Suprapubic skin (tissue), 4 donors: ENCODE data around the gene MFAP4. TPM values are rescaled to one million over a fixed set of nuclear protein-coding genes. Genes with fewer than 3 reads are reported as not detected.

ENCODE experiments used
- DNase-seq, 2 donors: peaks; one replicate each; pipeline ENCODE4 v3.0.0-alpha.2; 2019; ENCODE audit warnings: low spot score in 2 of 2
- H3K27ac ChIP-seq: fragments of 200-600 bp; sonication (generic); one replicate; pipeline ENCODE4 v1.5.1; 2019
- H3K27me3 ChIP-seq: fragments of 200-600 bp; sonication (generic); one replicate; pipeline ENCODE4 v1.5.1; 2019
- H3K36me3 ChIP-seq: fragments of 200-600 bp; sonication (generic); one replicate; pipeline ENCODE4 v1.5.1; 2019
- H3K4me1 ChIP-seq: fragments of 200-600 bp; sonication (generic); one replicate; pipeline ENCODE4 v1.5.1; 2019
- H3K4me3 ChIP-seq: fragments of 200-600 bp; sonication (generic); one replicate; pipeline ENCODE4 v1.5.1; 2019; ENCODE audit warnings: mild to moderate bottlenecking
- H3K9me3 ChIP-seq: fragments of 200-600 bp; sonication (generic); one replicate; pipeline ENCODE4 v1.5.1; 2019
- CTCF ChIP-seq, 2 donors: fragments of 200-600 bp in 1 of 2; fragments of 450-650 bp in 1 of 2; sonication (generic) in 1 of 2; IDR thresholded peaks; one replicate each; pipeline ENCODE4 v1.5.1; 2016 to 2019; ENCODE audit warnings: antibody characterized with exemption in 2 of 2, mild to moderate bottlenecking in 1 of 2, moderate library complexity in 1 of 2
- EP300 ChIP-seq: sonication (generic); formaldehyde crosslinking; IDR thresholded peaks from one replicate; pipeline ENCODE4 v1.6.1; 2017; ENCODE audit warnings: antibody characterized with exemption
- POLR2A ChIP-seq, 2 donors: fragments of 450-650 bp; IDR thresholded peaks; one replicate each; pipeline ENCODE4 v1.6.1; 2017; ENCODE audit warnings: antibody characterized with exemption in 2 of 2, mild to moderate bottlenecking in 2 of 2, moderate library complexity in 2 of 2
- POLR2AphosphoS5 ChIP-seq, 3 donors: sonication (generic); formaldehyde crosslinking; IDR thresholded peaks; one replicate each; pipeline ENCODE4 v1.6.1; 2017; ENCODE audit warnings: antibody characterized with exemption in 3 of 3
- WGBS: methylation state at CpG from one replicate; pipeline ENCODE4 v1.1.5; 2018; 5-methylcytosine and 5-hydroxymethylcytosine counted together
- total RNA-seq, 4 donors: library from RNA; depleted of rRNA; stranded (reverse); fragments of >200 nt; gene quantifications; one replicate each; pipeline ENCODE4 v1.1.0, GENCODE V29; 2016

Gene MFAP4
- total RNA-seq, 4 donors from 2014 or later = 14.9 to 27.8 (median 24.9) TPM

GRCh38 chr17:19409509-19409908 lies 22.5 kb upstream of the MFAP4 start:
- no peak overlapping the region for H3K4me3 ChIP-seq
- no peak overlapping the region for H3K27ac ChIP-seq
- no peaks in the 10 kb centered on the region for H3K27me3 ChIP-seq
- no peaks in the 10 kb centered on the region for H3K4me1 ChIP-seq
- no peak for DNase-seq
- H3K36me3 ChIP-seq = no peaks in the 10 kb centered on the region
- 62% methylated on average over 3 of the region's 3 CpGs for WGBS
- TF ChIP-seq POLR2A (IDR thresholded peaks at IDR 0.05) (no peak), POLR2AphosphoS5 (IDR thresholded peaks at IDR 0.05) (no peak), CTCF (IDR thresholded peaks at IDR 0.05) (no peak), EP300 (no peak)
- H3K9me3 ChIP-seq = no peaks in the 10 kb centered on the region

- H3K36me3 ChIP-seq = no peaks in the 10 kb centered on the region
- WGBS = 92% methylated on average over 3 of the region's 3 CpGs
- no peak for TF ChIP-seq POLR2AphosphoS5 (IDR thresholded peaks at IDR 0.05)
- TF ChIP-seq EP300 = no peak
- TF ChIP-seq POLR2A (IDR thresholded peaks at IDR 0.05) = no peak
- no peak for TF ChIP-seq CTCF (IDR thresholded peaks at IDR 0.05)
- no peak for DNase-seq
- no peaks in the 10 kb centered on the region for H3K27me3 ChIP-seq
- H3K27ac ChIP-seq = no peak overlapping the region
- H3K4me1 ChIP-seq = no peaks in the 10 kb centered on the region
- H3K9me3 ChIP-seq = no peaks in the 10 kb centered on the region
- H3K4me3 ChIP-seq = no peak overlapping the region
Observed at GRCh38 chr17:19409066-19409465, 22.1 kb upstream of the MFAP4 start.

GRCh38 chr17:19408346-19408710 lies 21.3 kb upstream of the MFAP4 start:
- Histone ChIP-seq H3K4me1 (no peaks in the 10 kb centered on the region), H3K9me3 (no peaks in the 10 kb centered on the region), H3K27ac (no peak overlapping the region), H3K36me3 (no peaks in the 10 kb centered on the region), H3K4me3 (no peak overlapping the region), H3K27me3 (no peaks in the 10 kb centered on the region)
- WGBS = 92% methylated on average over 2 of the region's 2 CpGs
- no peak for TF ChIP-seq POLR2AphosphoS5 (IDR thresholded peaks at IDR 0.05)
- TF ChIP-seq EP300 = no peak
- TF ChIP-seq POLR2A (IDR thresholded peaks at IDR 0.05) = no peak
- TF ChIP-seq CTCF (IDR thresholded peaks at IDR 0.05) = no peak
- DNase-seq = no peak

- H3K4me3 ChIP-seq = no peak overlapping the region
- TF ChIP-seq POLR2AphosphoS5 (IDR thresholded peaks at IDR 0.05) (no peak), EP300 (no peak), POLR2A (IDR thresholded peaks at IDR 0.05) (no peak), CTCF (IDR thresholded peaks at IDR 0.05) (no peak)
- H3K27me3 ChIP-seq = no peaks in the 10 kb centered on the region
- no peaks in the 10 kb centered on the region for H3K36me3 ChIP-seq
- DNase-seq = no peak
- H3K9me3 ChIP-seq = no peaks in the 10 kb centered on the region
- 95% methylated on average over 10 of the region's 10 CpGs for WGBS
- H3K4me1 ChIP-seq = no peaks in the 10 kb centered on the region
- no peak overlapping the region for H3K27ac ChIP-seq
Observed at GRCh38 chr17:19407601-19408345, 20.8 kb upstream of the MFAP4 start.

- H3K9me3 ChIP-seq = no peaks in the 10 kb centered on the region
- H3K27me3 ChIP-seq = no peaks in the 10 kb centered on the region
- H3K4me3 ChIP-seq = no peak overlapping the region
- H3K27ac ChIP-seq = no peak overlapping the region
- no peak for DNase-seq
- 73% methylated on average over 5 of the region's 5 CpGs for WGBS
- H3K36me3 ChIP-seq = no peaks in the 10 kb centered on the region
- H3K4me1 ChIP-seq = peaks cover 3% of the 10 kb centered on the region
- TF ChIP-seq EP300 = no peak
- no peak for TF ChIP-seq POLR2AphosphoS5 (IDR thresholded peaks at IDR 0.05)
- no peak for TF ChIP-seq CTCF (IDR thresholded peaks at IDR 0.05)
- TF ChIP-seq POLR2A (IDR thresholded peaks at IDR 0.05) = no peak
Observed at GRCh38 chr17:19405114-19405513, 18.1 kb upstream of the MFAP4 start.
